Activated CD4-positive, alpha-beta T cell treated with anti-CD3 and anti-CD28 coated beads, Interleukin-2, amount 50 U/mL, for 1 hour (primary cell): ENCODE results near the gene TSPYL1.
"Not testable (repeated sequence)": the region's sequence is repeated elsewhere in the genome, so short reads cannot be mapped to it uniquely, and the experiment has no call there.

Experiments used
- DNase-seq: peaks from one replicate; pipeline ENCODE4 v3.0.0-alpha.2; 2020

The TSPYL1 gene

GRCh38 chr6:116292553-116292952 is 12.8 kb upstream of the TSPYL1 start:
- DNase-seq, result no peak

GRCh38 chr6:116291701-116292396 is 12.1 kb upstream of the TSPYL1 start:
- no peak for DNase-seq

GRCh38 chr6:116290799-116291198 is 11.1 kb upstream of the TSPYL1 start:
- no peak for DNase-seq

- DNase-seq, result no peak
These were observed 10.1 kb upstream of the TSPYL1 start for GRCh38 chr6:116289876-116290275.

- DNase-seq, result no peak
These were observed 8.1 kb upstream of the TSPYL1 start for GRCh38 chr6:116287689-116288282.

- no peak for DNase-seq
These were observed 7.1 kb upstream of the TSPYL1 start for GRCh38 chr6:116286773-116287358.

- not testable (repeated sequence) for DNase-seq
These were observed 5.3 kb upstream of the TSPYL1 start for GRCh38 chr6:116284984-116285383.

- DNase-seq, result no peak
These were observed 3.5 kb upstream of the TSPYL1 start for GRCh38 chr6:116283191-116283590.

- no peak for DNase-seq
These were observed 3.0 kb upstream of the TSPYL1 start for GRCh38 chr6:116282698-116283097.

GRCh38 chr6:116280933-116281316 is 1.2 kb upstream of the TSPYL1 start:
- DNase-seq, result no peak

- no peak for DNase-seq
These were observed 617 bp upstream of the TSPYL1 start for GRCh38 chr6:116280161-116280932.

- DNase-seq, result peak; percentile 9
These were observed 887 bp downstream of the TSPYL1 start for GRCh38 chr6:116278854-116279231.

- no peak for DNase-seq
These were observed 1.3 kb downstream of the TSPYL1 start for GRCh38 chr6:116278481-116278829.

- no peak for DNase-seq
These were observed 2.6 kb downstream of the TSPYL1 start for GRCh38 chr6:116277124-116277523.

GRCh38 chr6:116271149-116271708 is 8.5 kb downstream of the TSPYL1 start:
- DNase-seq, result no peak

- DNase-seq, result no peak
These were observed 11.0 kb downstream of the TSPYL1 start for GRCh38 chr6:116268589-116269293.

GRCh38 chr6:116267836-116268588 is 11.7 kb downstream of the TSPYL1 start:
- no peak for DNase-seq

- no peak for DNase-seq
These were observed 12.9 kb downstream of the TSPYL1 start for GRCh38 chr6:116266803-116267202.

GRCh38 chr6:116265041-116265829 is 14.5 kb downstream of the TSPYL1 start:
- no peak for DNase-seq

GRCh38 chr6:116263353-116263752 is 16.4 kb downstream of the TSPYL1 start:
- DNase-seq, result no peak

GRCh38 chr6:116258520-116258919 is 21.2 kb downstream of the TSPYL1 start:
- DNase-seq, result no peak
